SHP77 treated with DMSO at 0.1 percent for 48 hours (cell line): ENCODE results near the gene PCDHB9.

Source experiments
- DNase-seq: peaks from one replicate; lab custom pipeline; 2025; lab: John Stamatoyannopoulos, UW

PCDHB9 gene

DNA sequence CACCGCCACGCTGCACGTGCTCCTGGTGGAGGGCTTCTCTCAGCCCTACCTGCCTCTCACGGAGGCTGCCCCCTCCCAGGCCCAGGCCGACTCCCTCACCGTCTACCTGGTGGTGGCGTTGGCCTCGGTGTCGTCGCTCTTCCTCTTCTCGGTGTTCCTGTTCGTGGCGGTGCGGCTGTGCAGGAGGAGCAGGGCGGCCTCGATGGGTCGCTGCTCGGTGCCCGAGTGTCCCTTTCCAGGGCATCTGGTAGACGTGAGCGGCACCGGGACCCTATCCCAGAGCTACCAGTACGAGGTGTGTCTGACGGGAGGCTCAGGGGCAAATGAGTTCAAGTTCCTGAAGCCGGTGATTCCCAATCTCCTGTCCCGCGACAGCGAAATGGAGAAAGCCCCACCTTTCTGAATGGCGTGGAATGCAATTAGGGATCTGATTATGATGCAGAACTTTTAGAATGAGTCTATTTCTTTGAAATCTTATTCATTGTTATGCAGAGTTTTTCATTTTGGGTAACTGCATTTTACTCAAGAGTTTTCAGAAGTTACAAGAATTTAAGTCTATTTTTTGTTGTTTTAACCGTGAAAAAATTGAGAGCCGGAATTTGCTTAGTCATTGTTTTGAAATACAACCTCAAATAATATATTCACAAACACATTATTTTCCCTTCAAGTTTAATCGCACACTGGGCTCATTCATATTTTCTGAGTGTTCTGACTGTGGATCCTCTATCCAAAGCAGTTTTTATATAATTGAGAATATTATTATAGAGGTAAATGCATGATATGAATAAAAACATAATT, 49.8 kb downstream of the PCDHB9 start:
- DNase-seq = no peak
